ENCODE results near the gene SEMA5A. TPM values are rescaled to one million over a fixed set of nuclear protein-coding genes. Genes with fewer than 3 reads are reported as not detected.
A peak's percentile ranks its signal among the peaks of the same experiment; 100 is the strongest.

The SEMA5A gene
- total RNA-seq, 2 experiments from 2014 or later, result not detected

- POLR2A ChIA-PET, result no interaction called here
- Mint-ChIP-seq H3K9me3 (peaks cover 3% of the 10 kb centered on the region), H3K4me3 (no peak overlapping the region), H3K27me3 (no peaks in the 10 kb centered on the region), H3K36me3 (ENCODE audit: low read depth) (no peaks in the 10 kb centered on the region), H3K27ac (no peak overlapping the region), H3K4me1 (ENCODE audit: low read depth) (no peaks in the 10 kb centered on the region)
- DNase-seq, result no peak
- intact Hi-C loops (cut with micrococcal nuclease), result no loop called here
- ATAC-seq, result no peak
- TF ChIP-seq CTCF (IDR thresholded peaks at IDR 0.05), result no peak
- CTCF ChIA-PET, result no interaction called here
Observed at GRCh38 chr5:9160747-9161146, 385.1 kb downstream of the SEMA5A start.

DNA sequence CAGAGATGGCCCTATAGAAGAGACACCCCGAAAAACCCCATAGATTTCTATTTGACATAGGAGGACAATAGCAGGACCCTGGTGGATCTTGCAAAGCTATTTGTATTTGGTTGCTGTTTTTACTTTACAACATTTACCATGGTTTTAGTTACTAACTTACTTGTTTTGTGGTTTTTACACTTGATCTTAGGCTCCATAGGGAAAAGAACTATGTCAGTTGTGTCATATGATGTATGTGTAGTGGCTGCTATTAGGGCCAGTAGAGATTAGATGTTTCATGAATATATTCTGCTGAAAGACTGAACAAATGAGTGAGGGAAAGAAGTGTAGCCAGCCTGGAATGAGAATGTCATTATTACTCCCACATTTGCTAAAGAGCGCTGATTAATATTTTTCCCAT is 388.1 kb downstream of the SEMA5A start:
- H3K27me3 Mint-ChIP-seq, result no peaks in the 10 kb centered on the region
- TF ChIP-seq CTCF (IDR thresholded peaks at IDR 0.05), result no peak
- no peaks in the 10 kb centered on the region for H3K36me3 Mint-ChIP-seq (ENCODE audit: low read depth)
- H3K27ac Mint-ChIP-seq, result no peak overlapping the region
- DNase-seq, result no peak
- intact Hi-C loops (cut with micrococcal nuclease), result no loop called here
- no peaks in the 10 kb centered on the region for H3K4me1 Mint-ChIP-seq (ENCODE audit: low read depth)
- CTCF ChIA-PET, result no interaction called here
- POLR2A ChIA-PET, result no interaction called here
- H3K4me3 Mint-ChIP-seq, result no peak overlapping the region
- ATAC-seq, result no peak
- H3K9me3 Mint-ChIP-seq, result peaks cover 3% of the 10 kb centered on the region

DNA sequence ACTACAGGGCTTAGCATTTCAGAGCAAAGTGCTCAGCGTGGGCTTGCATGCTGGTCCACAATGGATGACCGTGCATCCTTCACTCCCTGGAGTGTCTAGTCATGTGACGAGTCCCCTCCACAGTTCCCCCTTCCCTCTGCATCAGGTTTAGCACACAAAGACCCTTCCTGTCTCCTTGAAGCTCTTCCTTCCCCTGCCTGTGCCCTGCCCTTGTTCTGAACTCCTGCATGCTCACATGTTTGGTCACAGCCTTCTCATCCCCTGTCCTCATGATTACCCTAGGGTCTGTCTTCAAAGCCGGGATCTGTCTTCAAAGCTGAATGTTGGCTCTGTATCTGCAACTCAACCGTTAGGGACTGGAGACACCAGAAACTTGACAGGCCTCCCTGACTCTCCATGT is 388.9 kb downstream of the SEMA5A start:
- TF ChIP-seq CTCF (IDR thresholded peaks at IDR 0.05), result no peak
- no peak for DNase-seq
- no peaks in the 10 kb centered on the region for H3K27me3 Mint-ChIP-seq
- ATAC-seq, result no peak
- H3K27ac Mint-ChIP-seq, result no peak overlapping the region
- H3K36me3 Mint-ChIP-seq (ENCODE audit: low read depth), result no peaks in the 10 kb centered on the region
- peaks cover 3% of the 10 kb centered on the region for H3K9me3 Mint-ChIP-seq
- intact Hi-C loops (cut with micrococcal nuclease), result no loop called here
- no peak overlapping the region for H3K4me3 Mint-ChIP-seq
- ChIA-PET POLR2A (interaction anchor here (0.6 to 0.9 kb wide), 2 partner anchors 10 to 59 kb away, joined by 3 to 4 read pairs; no protein-coding TSS in a partner anchor), CTCF (no interaction called here)
- no peaks in the 10 kb centered on the region for H3K4me1 Mint-ChIP-seq (ENCODE audit: low read depth)

DNA sequence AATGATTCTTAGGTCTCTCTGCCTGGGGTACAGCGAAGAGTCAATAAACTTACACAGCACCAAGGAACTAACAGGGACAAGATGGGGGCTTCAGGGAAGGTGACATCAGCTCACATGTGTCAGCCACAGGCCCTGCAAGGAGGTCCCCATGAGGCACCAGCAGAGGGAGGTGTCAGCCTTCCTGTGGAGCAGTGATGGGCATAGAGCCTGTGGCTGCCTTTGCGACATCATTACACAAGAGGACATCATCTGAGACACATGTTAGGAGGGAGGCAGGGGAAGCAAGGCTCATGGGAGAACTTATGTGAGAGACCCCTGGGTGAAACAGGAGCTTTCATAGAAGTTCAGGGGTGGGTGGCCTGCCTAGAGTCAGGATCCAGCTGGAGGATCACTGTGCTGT is 389.6 kb downstream of the SEMA5A start:
- intact Hi-C loops (cut with micrococcal nuclease), result no loop called here
- Mint-ChIP-seq H3K27me3 (no peaks in the 10 kb centered on the region), H3K9me3 (peaks cover 3% of the 10 kb centered on the region), H3K4me1 (ENCODE audit: low read depth) (no peaks in the 10 kb centered on the region), H3K36me3 (ENCODE audit: low read depth) (no peaks in the 10 kb centered on the region), H3K4me3 (no peak overlapping the region), H3K27ac (no peak overlapping the region)
- DNase-seq (peak; percentile 17), ATAC-seq (no peak)
- TF ChIP-seq CTCF (IDR thresholded peaks at IDR 0.05), result no peak
- ChIA-PET POLR2A (interaction anchor here (0.6 to 0.9 kb wide), 2 partner anchors 9 to 58 kb away, joined by 3 to 4 read pairs; no protein-coding TSS in a partner anchor), CTCF (no interaction called here)

GRCh38 chr5:9151684-9152427 is 394.0 kb downstream of the SEMA5A start:
- ATAC-seq (no peak), DNase-seq (no peak)
- ChIA-PET CTCF (no interaction called here), POLR2A (no interaction called here)
- no peaks in the 10 kb centered on the region for H3K9me3 Mint-ChIP-seq
- TF ChIP-seq CTCF (IDR thresholded peaks at IDR 0.05), result no peak
- intact Hi-C loops (cut with micrococcal nuclease), result no loop called here
- H3K4me3 Mint-ChIP-seq, result no peak overlapping the region
- H3K27me3 Mint-ChIP-seq, result no peaks in the 10 kb centered on the region
- no peaks in the 10 kb centered on the region for H3K4me1 Mint-ChIP-seq (ENCODE audit: low read depth)
- no peaks in the 10 kb centered on the region for H3K36me3 Mint-ChIP-seq (ENCODE audit: low read depth)
- no peak overlapping the region for H3K27ac Mint-ChIP-seq
